H1 (cell line): ENCODE measurements around the gene RGS9BP. TPM values are rescaled to one million over a fixed set of nuclear protein-coding genes. Genes with fewer than 3 reads are reported as not detected.

Experiments
- CTCF ChIA-PET: fragments of 300-600 bp; sonication (Branson Sonifier 250); formaldehyde crosslinking; loops from one replicate; lab custom pipeline; 2021; ENCODE audit not compliant: partially characterized antibody; lab: Charles Lee
- POLR2A ChIA-PET: fragments of 300-600 bp; sonication (Branson Sonifier 250); formaldehyde crosslinking; loops from one replicate; lab custom pipeline; 2021; ENCODE audit warnings: inconsistent platforms; ENCODE audit not compliant: partially characterized antibody; lab: Charles Lee
- DNase-seq, 2 experiments: peaks; one replicate each; pipeline versions ENCODE4 v3.0.0 to v3.0.0-alpha.2; 2010 to 2022; ENCODE audit warnings: low spot score in 2 of 2, low read depth in 1 of 2, mixed read lengths in 1 of 2
- FAIRE-seq: peaks from 2 replicates; lab custom pipeline; 2011; peaks lifted over from hg19 to GRCh38; lab: Jason Lieb, UNC
- H2AFZ ChIP-seq: 2 replicates; pipeline ENCODE4 v1.8.1; 2012; ENCODE audit warnings: low read length, inconsistent platforms
- H2AK5ac ChIP-seq: 2 replicates; pipeline ENCODE4 v1.6.1; 2013; ENCODE audit warnings: low read depth, low read length
- H2BK120ac ChIP-seq: replicated peaks from 2 replicates; pipeline ENCODE3; 2013; ENCODE audit warnings: low read depth, low read length, inconsistent platforms
- H2BK12ac ChIP-seq: 2 replicates; pipeline ENCODE4 v1.6.1; 2013; ENCODE audit warnings: low read depth, low read length
- H2BK15ac ChIP-seq: 2 replicates; pipeline ENCODE4 v1.6.1; 2013; ENCODE audit warnings: low read length
- H2BK20ac ChIP-seq: 2 replicates; pipeline ENCODE4 v1.6.1; 2013; ENCODE audit warnings: low read length
- H2BK5ac ChIP-seq: 2 replicates; pipeline ENCODE4 v1.6.1; 2013; ENCODE audit warnings: low read depth, low read length
- H3K14ac ChIP-seq: 2 replicates; pipeline ENCODE4 v1.6.1; 2013; ENCODE audit warnings: inconsistent platforms; ENCODE audit not compliant: insufficient read length
- H3K18ac ChIP-seq: 2 replicates; pipeline ENCODE4 v1.6.1; 2013; ENCODE audit warnings: low read length; ENCODE audit errors: extremely low read depth
- H3K23ac ChIP-seq: 2 replicates; pipeline ENCODE4 v1.6.1; 2013; ENCODE audit warnings: inconsistent platforms; ENCODE audit not compliant: insufficient read length
- H3K23me2 ChIP-seq: 2 replicates; pipeline ENCODE4 v1.6.1; 2013; ENCODE audit warnings: low read depth, low read length
- H3K27ac ChIP-seq: 2 replicates; pipeline ENCODE4 v1.6.1; 2011; ENCODE audit warnings: low read depth, low read length, inconsistent platforms
- H3K27me3 ChIP-seq, 4 experiments: replicated peaks in 1 of 4; 1 replicate in 1 of 4; 2 replicates in 3 of 4; pipeline versions ENCODE4 v1.6.1 to v1.8.1; 2011 to 2013; ENCODE audit warnings: low read length in 3 of 4, mild to moderate bottlenecking in 3 of 4, inconsistent platforms in 2 of 4, mixed read lengths in 2 of 4, moderate library complexity in 1 of 4; ENCODE audit not compliant: control insufficient read depth in 3 of 4, insufficient read depth in 3 of 4; ENCODE audit errors: extremely low read depth in 1 of 4
- H3K36me3 ChIP-seq, 4 experiments: 2 replicates each; pipeline versions ENCODE4 v1.6.1 to v1.8.1; 2011 to 2013; ENCODE audit warnings: mild to moderate bottlenecking in 4 of 4, low read length in 3 of 4, moderate library complexity in 2 of 4, control low read depth in 1 of 4, inconsistent platforms in 1 of 4; ENCODE audit not compliant: insufficient read depth in 4 of 4, control insufficient read depth in 2 of 4
- H3K4ac ChIP-seq: replicated peaks from 2 replicates; pipeline ENCODE3; 2013; ENCODE audit warnings: low read length, low read depth, mixed read lengths, inconsistent platforms; ENCODE audit not compliant: insufficient read length
- H3K4me1 ChIP-seq, 4 experiments: replicated peaks in 1 of 4; 1 replicate in 1 of 4; 2 replicates in 3 of 4; pipeline versions ENCODE4 v1.6.1 to v1.8.1; 2011 to 2013; ENCODE audit warnings: low read length in 3 of 4, inconsistent platforms in 2 of 4, mixed read lengths in 1 of 4; ENCODE audit not compliant: insufficient read depth in 4 of 4, control insufficient read depth in 3 of 4
- H3K4me2 ChIP-seq, 2 experiments: 2 replicates each; pipeline versions ENCODE4 v1.6.1 to v1.8.1; 2011 to 2013; ENCODE audit warnings: low read depth in 2 of 2, low read length in 2 of 2, control low read depth in 1 of 2, inconsistent platforms in 1 of 2, mild to moderate bottlenecking in 1 of 2; ENCODE audit not compliant: insufficient read depth in 1 of 2
- H3K4me3 ChIP-seq, 4 experiments: fragments of 200-600, 300-600 bp in 1 of 4; sonication (generic), shearing (Covaris generic), sonication (Bioruptor Twin) in 1 of 4; 2 replicates each; pipeline versions ENCODE4 v1.5.1 to v1.8.1; 2011 to 2016; ENCODE audit warnings: low read length in 4 of 4, low read depth in 3 of 4, control low read depth in 2 of 4, inconsistent platforms in 2 of 4, mild to moderate bottlenecking in 2 of 4, mixed read lengths in 1 of 4, moderate library complexity in 1 of 4; ENCODE audit not compliant: insufficient read depth in 2 of 4; ENCODE audit errors: extremely low read depth in 1 of 4
- H3K56ac ChIP-seq: replicated peaks from 2 replicates; pipeline ENCODE3; 2013; ENCODE audit warnings: low read depth, mild to moderate bottlenecking, mixed read lengths, low read length, inconsistent platforms; ENCODE audit not compliant: insufficient read length
- H3K79me1 ChIP-seq: 2 replicates; pipeline ENCODE4 v1.6.1; 2013; ENCODE audit warnings: low read depth, low read length, control low read depth
- H3K79me2 ChIP-seq, 2 experiments: 2 replicates each; pipeline versions ENCODE4 v1.6.1 to v1.8.1; 2012 to 2013; ENCODE audit warnings: low read length in 2 of 2, mild to moderate bottlenecking in 2 of 2, inconsistent platforms in 1 of 2; ENCODE audit not compliant: insufficient read depth in 2 of 2, control insufficient read depth in 1 of 2
- H3K9ac ChIP-seq, 4 experiments: replicated peaks in 1 of 4; 1 replicate in 1 of 4; 2 replicates in 3 of 4; pipeline versions ENCODE4 v1.6.1 to v1.8.1; 2011 to 2013; ENCODE audit warnings: low read depth in 3 of 4, low read length in 3 of 4, control low read depth in 2 of 4, mild to moderate bottlenecking in 2 of 4, moderate library complexity in 2 of 4, inconsistent platforms in 1 of 4; ENCODE audit errors: extremely low read depth in 1 of 4
- H3K9me3 ChIP-seq, 2 experiments: 2 replicates each; pipeline versions ENCODE4 v1.6.1 to v1.8.1; 2012 to 2013; ENCODE audit warnings: mild to moderate bottlenecking in 2 of 2, moderate library complexity in 2 of 2, control low read depth in 1 of 2, inconsistent platforms in 1 of 2, low read depth in 1 of 2, low read length in 1 of 2, mixed read lengths in 1 of 2; ENCODE audit not compliant: insufficient read depth in 2 of 2
- H4K20me1 ChIP-seq, 2 experiments: replicated peaks in 1 of 2; 2 replicates each; pipeline versions ENCODE3 to v1.8.1; 2011 to 2013; ENCODE audit warnings: inconsistent platforms in 2 of 2, low read length in 2 of 2, mild to moderate bottlenecking in 1 of 2; ENCODE audit not compliant: insufficient read depth in 2 of 2, control insufficient read depth in 1 of 2
- H4K5ac ChIP-seq: 2 replicates; pipeline ENCODE4 v1.6.1; 2013; ENCODE audit warnings: low read length, low read depth, mixed read lengths, inconsistent platforms; ENCODE audit not compliant: insufficient read length
- H4K8ac ChIP-seq: 2 replicates; pipeline ENCODE4 v1.8.0; 2013; ENCODE audit warnings: mild to moderate bottlenecking, moderate library complexity, low read length, inconsistent platforms; ENCODE audit not compliant: insufficient read depth; ENCODE audit errors: extremely low read depth
- H4K91ac ChIP-seq: replicated peaks from 2 replicates; pipeline ENCODE3; 2013; ENCODE audit warnings: low read length, mixed read lengths, inconsistent platforms; ENCODE audit not compliant: insufficient read length
- BRCA1 ChIP-seq: IDR thresholded peaks from 2 replicates; pipeline ENCODE4 v1.6.1; 2012; ENCODE audit warnings: low read depth, low read length, improper control_type of control experiment
- CEBPB ChIP-seq: IDR thresholded peaks from 2 replicates; pipeline ENCODE4 v1.6.1; 2012; ENCODE audit warnings: low read depth, low read length
- EP300 ChIP-seq, 2 experiments: IDR thresholded peaks; 1 replicate in 1 of 2; 2 replicates in 1 of 2; pipeline ENCODE4 v1.6.1; 2011 to 2012; ENCODE audit warnings: low read depth in 2 of 2, low read length in 2 of 2, mild to moderate bottlenecking in 2 of 2, borderline replicate concordance in 1 of 2, inconsistent platforms in 1 of 2, moderate library complexity in 1 of 2
- GTF2F1 ChIP-seq: IDR thresholded peaks from 2 replicates; pipeline ENCODE4 v1.6.1; 2012; ENCODE audit warnings: low read depth, low read length, improper control_type of control experiment, borderline replicate concordance
- NANOG ChIP-seq: IDR thresholded peaks from 2 replicates; pipeline ENCODE4 v1.6.1; 2011; ENCODE audit warnings: low read length, low read depth, mild to moderate bottlenecking, inconsistent platforms; ENCODE audit not compliant: insufficient read depth, poor library complexity, severe bottlenecking
- RNF2 ChIP-seq: fragments of 200-900, 300-1000 bp; sonication (generic); IDR thresholded peaks from 2 replicates; pipeline ENCODE4 v1.7.1; 2016; ENCODE audit warnings: borderline replicate concordance, low read depth, mild to moderate bottlenecking, antibody characterized with exemption, low read length; ENCODE audit not compliant: poor library complexity, severe bottlenecking; ENCODE audit errors: missing control alignments
- RXRA ChIP-seq: IDR thresholded peaks from 2 replicates; pipeline ENCODE4 v1.6.1; 2011; ENCODE audit warnings: low read depth, mild to moderate bottlenecking, low read length, moderate library complexity; ENCODE audit not compliant: insufficient read depth
- SAP30 ChIP-seq: fragments of 300-600 bp; sonication (generic); IDR thresholded peaks from 2 replicates; pipeline ENCODE4 v1.7.1; 2012; ENCODE audit warnings: low read length, moderate library complexity, mild to moderate bottlenecking, inconsistent platforms; ENCODE audit not compliant: insufficient read depth, insufficient replicate concordance
- SIX5 ChIP-seq: IDR thresholded peaks from 2 replicates; pipeline ENCODE4 v1.6.1; 2011; ENCODE audit warnings: mild to moderate bottlenecking, low read depth, low read length
- WGBS, 2 experiments: shearing (Covaris generic) in 1 of 2; methylation state at CpG; one replicate each; pipeline versions ENCODE4 v1.1.6 to v1.1.7; 2013 to 2015; ENCODE audit warnings: low lambda C conversion rate in 2 of 2, mixed read lengths in 2 of 2, inconsistent platforms in 1 of 2, low coverage in 1 of 2, missing lambda C conversion rate in 1 of 2; ENCODE audit not compliant: insufficient replicate concordance in 2 of 2, insufficient coverage in 1 of 2, insufficient read length in 1 of 2; ENCODE audit errors: extremely low coverage in 1 of 2, missing lambda C conversion rate in 1 of 2; 5-methylcytosine and 5-hydroxymethylcytosine counted together
- polyA plus RNA-seq, 7 experiments: library from polyadenylated mRNA; depleted of rRNA in 3 of 7; stranded (reverse) in 5 of 7; unstranded in 2 of 7; fragments of >200 nt in 5 of 7; fragments of 200-250 nt in 2 of 7; gene quantifications; 1 replicate in 5 of 7; 2 replicates in 1 of 7; 4 replicates in 1 of 7; pipeline versions ENCODE4 v1.2.1 to v1.2.3, GENCODE V29; 2011 to 2013; ENCODE audit warnings: missing spikeins in 2 of 7, mixed read lengths in 2 of 7
- total RNA-seq: library from RNA; stranded (reverse); fragmentation: NEBNext Ultra II Directional; extraction: Animal tissue kit (Norgen Biotek cat#: 25700); gene quantifications from 2 replicates; pipeline ENCODE4 v1.2.1, GENCODE V29; 2021

The RGS9BP gene
- total and polyA plus RNA-seq, 2 of the 8 experiments (the other 6 are each of a cell fraction or from before 2014, with no cell fraction given) = 0.11 to 0.26 TPM

DNA sequence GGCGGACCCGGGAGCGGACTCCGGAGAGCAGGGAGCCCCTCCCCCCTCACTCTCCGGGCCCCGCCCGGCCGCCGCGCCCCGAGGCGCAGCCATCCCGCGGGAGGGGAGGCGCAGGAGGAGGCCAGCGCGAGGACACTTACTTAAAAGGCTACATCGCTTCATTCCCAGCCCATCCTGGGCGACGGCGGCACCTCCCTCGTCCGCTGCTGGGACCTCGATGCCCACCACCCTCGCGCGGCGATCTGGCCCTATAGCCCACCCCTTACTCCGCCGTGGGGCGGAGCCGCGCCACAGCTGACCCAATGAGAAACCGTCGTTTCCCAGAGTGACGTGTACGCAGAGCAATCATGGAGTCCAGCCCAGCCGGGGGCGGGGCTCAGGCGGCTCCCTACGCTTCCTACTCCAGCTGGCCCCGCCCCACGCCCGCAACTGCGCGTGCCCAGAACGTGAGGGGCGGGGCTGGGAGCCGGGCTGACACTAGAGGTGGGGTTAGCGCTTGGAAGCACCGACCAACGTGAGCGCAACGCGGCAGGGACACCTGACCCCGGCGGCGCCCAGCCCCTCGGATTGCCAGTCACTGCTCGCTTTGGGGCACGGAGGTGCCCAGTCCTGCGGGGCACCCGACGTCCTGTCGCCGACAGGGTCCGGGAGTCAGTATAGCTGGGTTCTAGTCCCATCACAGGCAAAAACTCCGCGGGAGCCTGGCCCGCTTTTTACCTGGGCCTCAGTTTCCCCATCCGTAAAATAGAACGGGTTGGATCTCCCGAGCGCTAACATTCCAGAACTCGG is 523 bp upstream of the RGS9BP start, which contains the start of gene ANKRD27:
Gene ANKRD27 (minus strand): TSS at position 250 of the 789 bp plus-strand sequence. CDS start 16,165 bp downstream, outside the sequence.
- H2AFZ ChIP-seq = peak within 1 kb of the TSS; percentile 63; the same call in 1 of the 2 replicates
- no peak within 1 kb of the TSS for H4K91ac ChIP-seq
- peak within 1 kb of the TSS in 3 of 4 experiments; percentile 33 to 75 (median 60); a peak in 6 of 7 replicates for H3K9ac ChIP-seq
- no peak within 1 kb of the TSS for H3K14ac ChIP-seq
- H3K79me1 ChIP-seq = peaks cover 14% of the 10 kb centered on the region
- ChIA-PET POLR2A (interaction anchor here (0.6 to 0.8 kb wide), 2 partner anchors 22 to 31 kb away, joined by 3 to 5 read pairs; no protein-coding TSS in a partner anchor), CTCF (interaction anchor here (0.6 kb wide), 2 partner anchors 19 to 299 kb away, joined by 3 read pairs; no protein-coding TSS in a partner anchor)
- H4K20me1 ChIP-seq = peaks cover 10 to 16% of the 10 kb centered on the region in 2 experiments
- WGBS, 2 experiments = 1% methylated on average over 43 of the region's 75 CpGs; no CpG with 5 or more reads in 1 of the 2 experiments
- peak within 1 kb of the TSS; percentile 82 for H4K8ac ChIP-seq
- H2BK12ac ChIP-seq = 0 out of 2 replicates have a peak within 1 kb of the TSS, but pooled peaks have one; percentile 17
- peaks cover 20 to 33% (median 26%) of the 10 kb centered on the region in 4 experiments for H3K27me3 ChIP-seq
- FAIRE-seq = no peak
- 0 out of 2 replicates have a peak within 1 kb of the TSS, but pooled peaks have one; percentile 88 for H2BK15ac ChIP-seq
- H3K23ac ChIP-seq = no peak within 1 kb of the TSS
- DNase-seq = peak; percentile 95 to 99
- peak within 1 kb of the TSS; percentile 69 for H3K56ac ChIP-seq
- H3K4me3 ChIP-seq = peak within 1 kb of the TSS; percentile 69 to 91 (median 83)
- H3K36me3 ChIP-seq = peaks cover 0 to 6% (median 0%) of the 10 kb centered on the region in 4 experiments; a peak in 1 of 8 replicates
- H2BK5ac ChIP-seq = no peak within 1 kb of the TSS
- H3K18ac ChIP-seq = peak within 1 kb of the TSS; percentile 90
- no peak within 1 kb of the TSS for H4K5ac ChIP-seq
- H2AK5ac ChIP-seq = no peak within 1 kb of the TSS
- H3K4ac ChIP-seq = peak within 1 kb of the TSS; percentile 78
- H2BK20ac ChIP-seq = no peak within 1 kb of the TSS
- H2BK120ac ChIP-seq = no peak within 1 kb of the TSS
- H3K9me3 ChIP-seq = no peaks in the 10 kb centered on the region; a peak in 1 of 4 replicates
- H3K4me2 ChIP-seq = peak within 1 kb of the TSS; percentile 91 to 98
- peaks cover 8 to 16% (median 11%) of the 10 kb centered on the region in 4 experiments; a peak in 6 of 7 replicates for H3K4me1 ChIP-seq
- peaks cover 0 to 41% of the 10 kb centered on the region in 2 experiments; a peak in 3 of 4 replicates for H3K79me2 ChIP-seq
- H3K27ac ChIP-seq = no peak within 1 kb of the TSS; the same call in 1 of the 2 replicates
- peaks cover 14% of the 10 kb centered on the region; the same call in 1 of the 2 replicates for H3K23me2 ChIP-seq
- TF ChIP-seq CEBPB (no peak), RNF2 (no peak), SAP30 (no peak), NANOG (no peak), EP300 (IDR thresholded peaks at IDR 0.05; ENCODE audit: borderline replicate concordance in 1 of 2, low read depth in 2 of 2, low read length in 2 of 2) (no peak), SIX5 (no peak), RXRA (no peak), GTF2F1 (no peak), BRCA1 (no peak)
